Heart left ventricle (tissue), 16 donors: Measurements from ENCODE around the gene GLP1R. TPM values are rescaled to one million over a fixed set of nuclear protein-coding genes. Genes with fewer than 3 reads are reported as not detected.

Experiments used
- ATAC-seq, 4 donors: fragments of 200-7000 bp; cut with Tn5 transposase; one replicate each; pipeline ENCODE4 v1.9.1; 2020 to 2022; ENCODE audit warnings: moderate library complexity in 4 of 4, mild to moderate bottlenecking in 3 of 4, moderate number of reproducible peaks in 1 of 4
- DNase-seq, 5 donors: peaks; one replicate each; pipeline ENCODE4 v3.0.0-alpha.2; 2020
- H3K27ac ChIP-seq, 12 donors: fragments of 200-600 bp; sonication (generic) in 4 of 12; one replicate each; pipeline versions ENCODE4 v1.5.0 to v1.8.0; 2016 to 2022; ENCODE audit warnings: mild to moderate bottlenecking in 2 of 12
- H3K27me3 ChIP-seq, 9 donors: fragments of 200-600 bp; sonication (generic) in 2 of 9; one replicate each; pipeline versions ENCODE4 v1.5.1 to v1.8.0; 2016 to 2022; ENCODE audit warnings: mild to moderate bottlenecking in 3 of 9
- H3K36me3 ChIP-seq, 9 donors: fragments of 200-600 bp; sonication (generic) in 2 of 9; one replicate each; pipeline versions ENCODE4 v1.5.0 to v1.8.0; 2018 to 2022; ENCODE audit warnings: mild to moderate bottlenecking in 2 of 9
- H3K4me1 ChIP-seq, 12 donors: fragments of 200-600 bp; sonication (generic) in 4 of 12; one replicate each; pipeline versions ENCODE4 v1.5.0 to v1.8.0; 2016 to 2022; ENCODE audit warnings: mild to moderate bottlenecking in 3 of 12
- H3K4me3 ChIP-seq, 12 donors: fragments of 200-600 bp; sonication (generic) in 4 of 12; one replicate each; pipeline versions ENCODE4 v1.5.0 to v1.8.0; 2017 to 2022; ENCODE audit warnings: mild to moderate bottlenecking in 9 of 12, moderate library complexity in 4 of 12
- H3K9me3 ChIP-seq, 12 donors: fragments of 200-600 bp; sonication (generic) in 4 of 12; one replicate each; pipeline versions ENCODE4 v1.5.0 to v1.8.0; 2016 to 2022; ENCODE audit warnings: mild to moderate bottlenecking in 1 of 12
- CTCF ChIP-seq, 12 donors: fragments of 200-600 bp; sonication (generic) in 4 of 12; IDR thresholded peaks; one replicate each; pipeline versions ENCODE4 v1.5.0 to v1.8.0; 2018 to 2022; ENCODE audit warnings: antibody characterized with exemption in 12 of 12, mild to moderate bottlenecking in 5 of 12
- POLR2A ChIP-seq, 2 donors: fragments of 450-650 bp; IDR thresholded peaks; one replicate each; pipeline ENCODE4 v1.6.1; 2017; ENCODE audit warnings: antibody characterized with exemption in 2 of 2, mild to moderate bottlenecking in 2 of 2, moderate library complexity in 2 of 2
- WGBS, 4 donors: extraction: QIAGEN DNeasy Blood & Tissue Kit in 2 of 4; methylation state at CpG; one replicate each; pipeline versions ENCODE4 v1.1.5 to v1.1.7; 2013 to 2018; 5-methylcytosine and 5-hydroxymethylcytosine counted together
- intact Hi-C, 10 donors: fragments of 100-400 bp; cut with DNase I; formaldehyde crosslinking; loops; one replicate each; pipeline versions ENCODE4 v1.11.1 to v1.14.2; 2022
- polyA plus RNA-seq, 2 donors: library from polyadenylated mRNA; stranded (reverse); fragments of 200-250 nt; gene quantifications; one replicate each; pipeline ENCODE4 v1.2.3, GENCODE V29; 2013
- total RNA-seq, 9 donors: library from RNA; depleted of rRNA in 2 of 9; stranded (reverse); fragments of >200 nt in 2 of 9; fragmentation: NEBNext Ultra II Directional in 3 of 9; extraction: Animal tissue kit (Norgen Biotek cat#: 25700) in 3 of 9; gene quantifications; one replicate each; pipeline versions ENCODE4 v1.1.0 to v1.2.4, GENCODE V29; 2016 to 2023
- donor health status: ischemic (EF 13 %, LVEDD 7.1; RV severe dilation, severe dysfunction).
- donor health status: healthy with polysubstance abuse.
- donor health status: DM: no; HTN: yes; CAD: no.
- donor health status: DM: no; HTN: no; CAD: no.
- donor health status: ischemic (EF 25% LVEDD 6.9; RV normal size, moderate dysfunction).
- donor health status: ischemic (EF 25% LVEDD 5.7; RV mildly dilated, moderate dysfunction).
- donor health status: healthy.
- donor health status: DM: yes; HTN: yes; CAD: no.
- donor health status: ischemic (EF 35%, LVEDD 5.7; RV mildly dilated, moderate dysfunction).
- donor health status: nonischemic (EF 11% LVEDD 7.7; RV severe dilation, severe dysfunction).
- donor health status: DM: yes; HTN: yes; CAD: no.
- donor health status: PGD.
- donor health status: ischemic (EF 29% LVEDD 5.4; RV normal size, mild dysfunction).
- donor health status: nonischemic (EF 23%, LVEDD 6.1; RV moderate dilation, normal function).

GLP1R gene
- total and polyA plus RNA-seq, 11 donors, result 0.25 to 6.4 (median 1.6) TPM

- intact Hi-C loops, result loop anchor here in 1 of 10 donors (5.0 kb wide), 1 partner anchor 65 kb away; no protein-coding TSS in a partner anchor
- H3K27me3 ChIP-seq, result peaks cover 0 to 6% (median 0%) of the 10 kb centered on the region in 9 donors
- peak in 3 of 4 donors; percentile 11 to 27 (median 15) for ATAC-seq
- no peak for TF ChIP-seq CTCF (IDR thresholded peaks at IDR 0.05)
- no peak for TF ChIP-seq POLR2A (IDR thresholded peaks at IDR 0.05)
- peak in 1 of 5 donors; percentile 61 for DNase-seq
- H3K27ac ChIP-seq, result peak overlapping the region in 4 of 12 donors; percentile 14 to 68 (median 46)
- WGBS, 4 donors, result 19 to 27% (median 24%) methylated on average over 8 to 10 of the region's 10 CpGs
- H3K4me1 ChIP-seq, result peaks cover 0 to 29% (median 4%) of the 10 kb centered on the region in 12 donors
- H3K4me3 ChIP-seq, result no peak overlapping the region
- H3K9me3 ChIP-seq, result no peaks in the 10 kb centered on the region
- H3K36me3 ChIP-seq, result no peaks in the 10 kb centered on the region
These were observed 13.6 kb downstream of the GLP1R start for GRCh38 chr6:39062014-39062740.

GRCh38 chr6:39063526-39063925 is 14.9 kb downstream of the GLP1R start:
- H3K36me3 ChIP-seq, result no peaks in the 10 kb centered on the region
- 6 to 50% (median 28%) methylated on average over 1 of the region's 1 CpG for WGBS, 4 donors
- intact Hi-C loops, result loop anchor here in 1 of 10 donors (5.0 kb wide), 1 partner anchor 66 kb away; no protein-coding TSS in a partner anchor
- H3K9me3 ChIP-seq, result no peaks in the 10 kb centered on the region
- H3K27ac ChIP-seq, result peak overlapping the region in 3 of 12 donors; percentile 62 to 68 (median 63)
- peak in 3 of 4 donors; percentile 31 to 65 (median 56) for ATAC-seq
- no peak for DNase-seq
- H3K4me3 ChIP-seq, result no peak overlapping the region
- H3K27me3 ChIP-seq, result peaks cover 0 to 6% (median 0%) of the 10 kb centered on the region in 9 donors
- TF ChIP-seq POLR2A (IDR thresholded peaks at IDR 0.05), result no peak
- TF ChIP-seq CTCF (IDR thresholded peaks at IDR 0.05), result no peak
- peaks cover 0 to 29% (median 4%) of the 10 kb centered on the region in 12 donors for H3K4me1 ChIP-seq

GRCh38 chr6:39065561-39065960 is 17.0 kb downstream of the GLP1R start:
- ATAC-seq (peak in 1 of 4 donors; percentile 11), DNase-seq (no peak)
- Histone ChIP-seq H3K4me3 (no peak overlapping the region), H3K27ac (no peak overlapping the region), H3K9me3 (no peaks in the 10 kb centered on the region), H3K36me3 (no peaks in the 10 kb centered on the region), H3K27me3 (peaks cover 0 to 2% (median 0%) of the 10 kb centered on the region in 9 donors), H3K4me1 (peaks cover 0 to 29% (median 4%) of the 10 kb centered on the region in 12 donors)
- TF ChIP-seq POLR2A (IDR thresholded peaks at IDR 0.05), result no peak
- no peak for TF ChIP-seq CTCF (IDR thresholded peaks at IDR 0.05)
- intact Hi-C loops, result no loop called here
- 65 to 72% (median 68%) methylated on average over 8 of the region's 8 CpGs for WGBS, 4 donors

- Histone ChIP-seq H3K9me3 (no peaks in the 10 kb centered on the region), H3K4me3 (no peak overlapping the region), H3K36me3 (no peaks in the 10 kb centered on the region), H3K27ac (no peak overlapping the region), H3K4me1 (peaks cover 0 to 5% (median under 1%) of the 10 kb centered on the region in 12 donors), H3K27me3 (peaks cover 0 to 2% (median 0%) of the 10 kb centered on the region in 9 donors)
- DNase-seq (no peak), ATAC-seq (no peak)
- 71 to 78% (median 74%) methylated on average over 7 of the region's 7 CpGs for WGBS, 4 donors
- TF ChIP-seq CTCF (IDR thresholded peaks at IDR 0.05) (no peak), POLR2A (IDR thresholded peaks at IDR 0.05) (no peak)
- intact Hi-C loops, result no loop called here
These were observed 19.8 kb downstream of the GLP1R start for GRCh38 chr6:39068391-39068790.
